Hematopoietic multipotent progenitor cell treated with erythropoietin and hydrocortisone succinate and interleukin-3 and kit ligand, for 6 days (in vitro differentiated cells): ENCODE results near the gene EFNA5.
"Not testable (repeated sequence)": the region's sequence is repeated elsewhere in the genome, so short reads cannot be mapped to it uniquely, and the experiment has no call there.

Source experiments
- DNase-seq: peaks from one replicate; pipeline ENCODE4 v3.0.0-alpha.2; 2015

Gene EFNA5

GRCh38 chr5:107514305-107514704, 156.4 kb downstream of the EFNA5 start:
- DNase-seq, result no peak

DNA sequence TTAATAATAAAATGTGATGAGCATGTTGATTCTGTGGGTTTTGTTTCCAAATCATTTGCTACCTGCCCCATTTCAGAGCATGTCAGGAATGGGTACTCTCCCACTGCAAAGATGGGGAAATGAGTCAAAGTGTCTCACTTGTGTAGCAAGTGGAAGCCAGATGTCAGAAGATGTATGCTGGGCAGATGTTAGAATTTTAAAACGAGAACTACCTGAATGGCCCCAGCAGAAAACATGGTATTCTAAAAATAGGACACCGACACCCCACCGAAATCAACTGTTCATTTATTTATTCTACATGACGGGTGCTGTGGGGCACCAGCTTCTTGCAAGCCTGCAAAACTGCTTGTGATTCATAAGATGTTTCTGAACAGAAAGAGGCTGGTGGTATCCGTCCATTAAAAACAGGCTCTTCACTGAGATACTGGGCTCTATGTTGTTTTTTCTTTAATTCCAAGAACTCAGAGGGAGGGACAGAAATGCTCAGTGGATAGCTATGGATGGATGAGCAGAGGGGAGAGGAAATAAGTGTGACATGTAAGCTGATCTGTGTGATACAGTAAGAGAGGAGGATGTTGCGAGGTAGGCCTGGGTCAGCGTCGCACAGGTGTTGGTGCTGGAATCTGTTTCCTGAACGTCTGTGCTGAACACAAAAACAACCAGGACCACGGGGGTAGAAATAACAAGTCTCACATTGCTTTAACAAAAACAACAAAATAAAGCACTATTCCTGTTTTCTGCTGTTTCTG, 157.2 kb downstream of the EFNA5 start:
- no peak for DNase-seq

DNA sequence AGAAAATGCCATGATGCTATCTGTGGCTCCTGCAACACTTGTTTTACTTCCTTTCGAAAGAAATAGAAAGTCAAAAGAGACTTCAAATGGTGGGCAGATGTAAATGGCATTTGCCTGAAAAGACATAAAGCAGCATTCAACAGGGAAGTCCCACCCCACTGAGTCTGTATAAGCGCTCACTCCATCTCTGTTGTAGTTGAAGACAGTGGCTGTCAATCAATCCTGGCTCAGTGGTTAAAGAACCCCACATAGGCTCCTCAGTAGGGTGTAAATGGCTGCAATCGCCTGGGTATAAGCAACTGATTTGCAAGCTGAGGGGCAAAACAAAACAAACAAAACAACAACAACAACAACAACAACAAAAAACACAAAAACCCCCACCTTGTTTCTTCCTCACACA, 158.7 kb downstream of the EFNA5 start:
- DNase-seq, result no peak

GRCh38 chr5:107510125-107510524, 160.6 kb downstream of the EFNA5 start:
- no peak for DNase-seq

GRCh38 chr5:107508097-107508496, 162.6 kb downstream of the EFNA5 start:
- DNase-seq, result no peak

- no peak for DNase-seq
Observed at GRCh38 chr5:107505763-107506534, 164.8 kb downstream of the EFNA5 start.

GRCh38 chr5:107504424-107504823, 166.3 kb downstream of the EFNA5 start:
- no peak for DNase-seq

DNA sequence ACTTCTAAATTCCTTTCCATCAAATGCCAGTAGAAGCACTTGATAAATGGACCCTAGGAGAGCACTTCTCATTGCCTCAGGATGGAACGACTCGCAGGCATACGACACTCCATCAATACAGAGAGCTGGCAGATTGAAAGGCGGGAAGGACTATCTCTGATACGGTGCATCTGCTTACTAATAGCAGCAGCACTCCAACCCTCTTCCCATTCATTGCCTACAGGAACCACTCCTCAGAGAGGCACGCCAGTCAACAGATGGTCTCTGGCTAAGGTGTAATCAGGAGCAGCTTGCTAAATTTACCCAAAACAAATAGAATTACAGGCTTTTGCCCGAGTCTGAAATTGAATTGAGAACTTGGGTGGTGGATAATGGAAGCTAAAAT, 168.1 kb downstream of the EFNA5 start:
- DNase-seq, result no peak

- no peak for DNase-seq
Observed at GRCh38 chr5:107501965-107502675, 168.6 kb downstream of the EFNA5 start.

DNA sequence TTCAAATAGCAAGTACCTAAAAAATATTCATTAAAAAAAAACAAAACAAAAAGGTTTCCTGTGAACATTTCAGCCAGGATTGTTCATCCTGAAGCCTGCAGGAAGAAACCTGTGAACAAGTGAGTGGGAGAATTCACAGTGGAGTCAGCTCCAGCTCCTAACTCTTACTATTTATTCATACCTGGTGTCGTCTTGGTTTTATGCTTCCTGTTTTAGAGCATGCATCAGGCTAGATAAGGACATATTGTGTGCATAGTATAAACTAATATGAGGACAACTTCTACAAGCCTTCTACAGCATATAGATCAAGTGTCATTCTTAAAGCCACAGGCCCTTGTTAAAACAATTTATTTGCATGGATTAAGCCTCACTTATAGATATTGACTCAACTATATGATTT, 169.9 kb downstream of the EFNA5 start:
- DNase-seq, result no peak

- no peak for DNase-seq
Observed at GRCh38 chr5:107500347-107500746, 170.4 kb downstream of the EFNA5 start.

- no peak for DNase-seq
Observed at GRCh38 chr5:107499776-107500175, 171.0 kb downstream of the EFNA5 start.

- DNase-seq, result no peak
Observed at GRCh38 chr5:107499237-107499636, 171.5 kb downstream of the EFNA5 start.

DNA sequence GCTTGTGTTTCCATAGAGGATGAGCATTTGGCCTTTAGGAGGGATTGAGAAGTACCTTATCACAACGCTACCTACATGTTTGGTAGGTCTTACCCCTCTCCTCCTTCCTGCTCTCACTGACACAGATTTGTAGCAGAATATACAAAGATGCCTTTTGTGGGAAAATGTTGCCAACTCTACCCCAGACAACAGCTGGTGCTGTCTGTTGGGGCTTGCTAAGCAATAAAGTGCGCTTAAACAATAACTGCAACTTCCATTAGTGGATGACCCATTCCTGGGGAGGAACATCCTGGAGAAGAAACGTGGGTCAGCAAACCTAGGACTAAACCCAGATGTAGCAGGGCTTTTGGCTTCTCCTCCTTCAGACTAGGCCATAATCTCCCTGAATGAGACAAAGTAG, 174.3 kb downstream of the EFNA5 start:
- DNase-seq, result no peak

GRCh38 chr5:107494129-107494528, 176.6 kb downstream of the EFNA5 start:
- not testable (repeated sequence) for DNase-seq

DNA sequence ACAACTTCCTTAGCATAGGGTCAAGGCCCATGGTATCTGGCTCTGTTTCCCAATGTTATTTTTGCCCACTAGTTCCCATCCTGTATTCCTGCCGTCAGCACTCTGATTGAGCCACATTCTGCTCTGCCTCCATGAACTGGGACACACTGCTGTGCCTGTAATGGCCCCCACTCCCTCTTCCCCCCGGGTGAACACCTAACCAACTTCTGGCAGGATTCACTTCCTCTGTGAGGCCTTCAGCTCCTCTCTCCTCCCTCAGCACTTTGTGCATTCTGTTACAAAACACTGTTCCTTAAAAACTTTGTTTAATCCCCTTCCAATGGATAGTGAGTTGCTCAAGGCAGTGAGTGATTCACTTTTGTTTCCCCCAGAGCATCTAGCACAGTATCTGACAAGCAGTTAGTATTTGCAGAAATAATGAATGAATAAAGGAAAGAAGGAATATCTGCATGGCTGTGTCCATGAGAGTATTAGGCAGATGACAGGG, 183.6 kb downstream of the EFNA5 start:
- no peak for DNase-seq

- no peak for DNase-seq
Observed at GRCh38 chr5:107486489-107486888, 184.2 kb downstream of the EFNA5 start.

DNA sequence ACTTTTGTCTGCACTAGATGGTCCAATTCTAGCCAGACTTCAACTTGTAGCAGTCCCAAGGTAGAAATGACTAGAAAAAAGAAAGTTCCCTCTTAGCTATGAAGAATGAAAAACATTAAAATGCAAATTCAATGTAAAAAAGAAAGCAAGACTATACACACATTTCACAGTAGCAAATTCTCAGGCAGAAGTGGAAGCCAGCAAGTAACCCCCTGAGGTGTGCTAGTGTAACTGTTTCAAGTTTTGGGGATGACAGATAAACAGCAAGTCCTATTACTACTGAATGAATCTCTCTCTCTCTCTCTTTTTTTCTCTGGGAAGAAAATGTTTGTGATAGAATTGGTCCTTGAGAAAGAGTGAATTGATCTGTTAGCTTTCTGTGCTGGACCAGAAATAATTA, 185.6 kb downstream of the EFNA5 start:
- DNase-seq, result no peak

DNA sequence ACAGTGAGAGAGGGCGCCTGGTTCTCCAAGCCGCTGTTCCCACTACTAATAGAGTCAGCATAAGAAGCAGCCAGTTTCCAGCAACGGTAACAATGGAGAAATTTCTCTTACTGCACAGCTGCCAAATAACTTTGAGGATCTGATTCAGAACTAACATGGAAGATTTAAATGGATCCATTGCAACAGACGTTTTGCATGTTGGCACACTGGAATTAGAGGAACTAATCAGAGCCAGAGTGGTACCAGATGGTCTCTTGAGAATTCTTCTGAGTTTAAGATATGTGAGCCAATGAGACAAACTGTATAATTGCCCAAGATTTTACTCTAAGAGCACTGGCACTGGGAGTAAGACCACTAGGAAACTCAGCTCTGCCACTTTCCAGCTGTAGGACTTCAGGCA, 186.5 kb downstream of the EFNA5 start:
- no peak for DNase-seq

- no peak for DNase-seq
Observed at GRCh38 chr5:107483231-107484024, 187.3 kb downstream of the EFNA5 start.

DNA sequence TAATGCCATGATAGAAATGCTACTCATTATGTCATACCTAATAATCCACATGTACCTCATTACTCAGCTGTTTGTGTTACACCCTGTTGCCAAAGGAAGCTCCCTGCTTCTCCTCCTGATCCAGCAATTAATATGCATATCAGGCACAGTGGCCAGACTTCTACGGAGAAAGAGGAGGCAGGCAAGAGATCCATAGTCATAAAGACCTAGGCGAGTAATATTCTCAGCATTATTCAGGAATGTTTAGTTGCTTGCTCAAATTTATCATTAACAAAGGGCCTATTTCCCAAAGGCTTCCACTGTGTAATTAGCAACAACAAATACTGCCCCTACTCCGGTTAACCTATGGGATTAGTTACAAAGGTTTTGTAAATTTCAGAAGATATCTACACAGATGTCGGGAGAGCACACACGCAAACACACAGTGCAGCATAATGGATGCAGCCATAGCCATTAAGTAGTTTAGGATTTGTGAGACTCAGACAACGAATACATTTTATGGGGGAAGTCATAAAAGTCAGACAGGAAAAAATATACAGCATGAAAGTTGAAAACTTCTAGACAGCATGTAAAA, 192.6 kb downstream of the EFNA5 start:
- DNase-seq, result no peak

DNA sequence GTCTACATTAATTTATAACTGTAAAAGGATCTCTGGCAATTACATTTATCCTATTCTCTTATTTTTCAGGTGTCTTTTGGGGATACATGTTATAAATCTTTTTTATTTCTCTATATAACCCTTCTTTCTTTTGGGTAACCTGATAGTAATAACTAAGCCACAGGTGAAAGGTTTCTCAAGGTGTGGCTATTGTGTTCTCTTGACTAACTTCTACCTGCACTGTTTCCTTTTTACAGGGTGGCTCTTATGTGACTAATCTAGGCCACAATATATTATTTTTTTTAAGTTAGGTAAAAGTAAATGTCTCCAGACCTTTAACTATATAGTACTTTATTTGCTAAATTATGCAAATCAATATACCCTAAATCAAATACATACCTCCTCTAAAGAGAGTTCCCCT, 193.2 kb downstream of the EFNA5 start:
- no peak for DNase-seq

- DNase-seq, result no peak
Observed at GRCh38 chr5:107476783-107477182, 194.0 kb downstream of the EFNA5 start.
